Pancreas (tissue), 10 donors: ENCODE data around the gene ACVR1B. TPM values are rescaled to one million over a fixed set of nuclear protein-coding genes. Genes with fewer than 3 reads are reported as not detected.

Source experiments
- ATAC-seq, 4 donors: fragments of 200-7000 bp; cut with Tn5 transposase; one replicate each; pipeline versions ENCODE4 v1.8.0 to v1.9.1; 2020; ENCODE audit warnings: mild to moderate bottlenecking in 4 of 4, moderate library complexity in 4 of 4
- DNase-seq, 6 donors: peaks; one replicate each; pipeline ENCODE4 v3.0.0-alpha.2; 2020
- FAIRE-seq: peaks from 2 replicates; lab custom pipeline; 2012; peaks lifted over from hg19 to GRCh38; lab: Jason Lieb, UNC
- H3K27ac ChIP-seq, 4 donors: fragments of 200-600 bp; sonication (generic); 1 replicate in 3 of 4; 2 replicates in 1 of 4; pipeline versions ENCODE4 v1.5.0 to v1.8.0; 2020
- H3K27me3 ChIP-seq, 4 donors: fragments of 200-600 bp; one replicate each; pipeline ENCODE4 v1.8.0; 2021
- H3K36me3 ChIP-seq, 3 donors: fragments of 200-600 bp; sonication (generic) in 1 of 3; one replicate each; pipeline versions ENCODE4 v1.5.0 to v1.8.0; 2020 to 2021
- H3K4me1 ChIP-seq, 3 donors: fragments of 200-600 bp; one replicate each; pipeline ENCODE4 v1.8.0; 2021
- H3K4me3 ChIP-seq, 4 donors: fragments of 200-600 bp; sonication (generic) in 2 of 4; one replicate each; pipeline versions ENCODE4 v1.5.0 to v1.8.0; 2020 to 2021
- H3K9me3 ChIP-seq, 4 donors: fragments of 200-600 bp; one replicate each; pipeline ENCODE4 v1.8.0; 2021
- WGBS, 2 donors: extraction: QIAGEN DNeasy Blood & Tissue Kit; methylation state at CpG; one replicate each; pipeline ENCODE4 v1.1.7; 2013; 5-methylcytosine and 5-hydroxymethylcytosine counted together
- intact Hi-C, 3 donors: fragments of 100-400 bp; cut with DNase I; formaldehyde crosslinking; loops; one replicate each; pipeline versions ENCODE4 v1.11.1 to v1.14.2; 2022
- polyA plus RNA-seq, 2 donors: library from polyadenylated mRNA; stranded (reverse); fragments of 200-250 nt; gene quantifications; one replicate each; pipeline ENCODE4 v1.2.3, GENCODE V29; 2013
- total RNA-seq, 6 donors: library from RNA; stranded (reverse); fragmentation: NEBNext Ultra II Directional in 4 of 6; extraction: Animal tissue kit (Norgen Biotek cat#: 25700) in 4 of 6; gene quantifications; one replicate each; pipeline versions ENCODE4 v1.2.1 to v1.2.4, GENCODE V29; 2021 to 2023
- TF ChIP-seq, protein P1 (sequence below), 4 donors: fragments of 200-600 bp; sonication (generic) in 3 of 4; IDR thresholded peaks; one replicate each; pipeline versions ENCODE4 v1.5.0 to v1.8.0; 2021; ENCODE audit warnings: antibody characterized with exemption in 4 of 4
- donor health status: healthy with polysubstance abuse.
- donor health status: DM: no; HTN: no; CAD: no; lungs with moderate emphysema.
- donor health status: DM: no; HTN: no; CAD: no.
- donor health status: control.
- donor health status: control.
- donor health status: Bipolar disorder and iron deficiency.
- donor health status: DM: yes; HTN: yes; CAD: no.
- donor health status: DM: no; HTN: no; CAD: no.
- donor health status: DM: no; HTN: no; CAD: no.
- donor health status: DM: yes; HTN: yes; CAD: no.

The ACVR1B gene
- total and polyA plus RNA-seq, 8 donors = 16.0 to 31.4 (median 26.2) TPM

DNA sequence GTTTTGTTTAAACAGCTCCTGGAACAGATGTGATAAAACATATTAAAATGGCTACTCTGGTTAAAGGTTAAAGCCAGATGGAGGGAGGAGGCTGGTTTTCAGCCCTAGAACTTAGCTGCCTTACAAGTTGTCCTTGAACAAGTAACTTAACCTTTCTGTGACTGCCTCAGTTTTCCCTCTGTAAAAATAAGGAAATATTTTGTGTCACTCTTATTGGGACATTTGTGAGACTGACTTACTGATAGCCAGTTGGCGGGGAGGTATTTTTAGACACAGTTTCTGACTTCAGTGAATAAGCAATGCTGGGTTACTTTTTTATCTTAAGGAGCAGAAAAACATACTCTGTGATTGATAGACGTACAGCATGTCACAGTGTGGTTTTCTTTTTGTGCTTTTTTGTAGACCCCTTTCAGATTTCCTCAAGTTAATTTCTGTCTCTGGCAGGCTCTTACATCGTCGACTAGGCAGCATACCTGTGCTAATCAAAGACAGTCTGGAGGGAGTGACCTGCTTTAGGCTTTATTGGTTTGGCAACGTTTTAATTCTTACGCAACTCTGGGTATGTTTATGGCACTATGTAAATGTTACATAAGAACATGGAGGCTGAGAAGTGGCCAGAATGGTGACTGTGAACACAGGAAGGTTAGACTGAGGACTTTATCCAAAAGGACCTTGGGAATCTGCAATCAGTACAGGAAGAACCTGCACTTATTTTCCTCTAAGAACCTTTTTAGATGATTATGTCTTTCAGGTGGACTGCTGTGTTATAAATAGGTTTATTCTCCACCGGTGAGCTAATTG lies 3.3 kb downstream of the ACVR1B start:
- Histone ChIP-seq H3K4me1 (peaks cover 31 to 56% (median 47%) of the 10 kb centered on the region in 3 donors), H3K4me3 (peak overlapping the region in 2 of 4 donors; percentile 97 to 100), H3K9me3 (no peaks in the 10 kb centered on the region), H3K27ac (peak overlapping the region; percentile 25 to 98 (median 77)), H3K27me3 (no peaks in the 10 kb centered on the region), H3K36me3 (no peaks in the 10 kb centered on the region)
- intact Hi-C loops = no loop called here
- DNase-seq = peak in 3 of 6 donors; percentile 39 to 42 (median 39)
- no peak for FAIRE-seq
- 9 to 11% methylated on average over 7 of the region's 7 CpGs for WGBS, 2 donors
- peak; percentile 48 to 54 (median 51) for ATAC-seq
- TF ChIP-seq, protein P1, sequence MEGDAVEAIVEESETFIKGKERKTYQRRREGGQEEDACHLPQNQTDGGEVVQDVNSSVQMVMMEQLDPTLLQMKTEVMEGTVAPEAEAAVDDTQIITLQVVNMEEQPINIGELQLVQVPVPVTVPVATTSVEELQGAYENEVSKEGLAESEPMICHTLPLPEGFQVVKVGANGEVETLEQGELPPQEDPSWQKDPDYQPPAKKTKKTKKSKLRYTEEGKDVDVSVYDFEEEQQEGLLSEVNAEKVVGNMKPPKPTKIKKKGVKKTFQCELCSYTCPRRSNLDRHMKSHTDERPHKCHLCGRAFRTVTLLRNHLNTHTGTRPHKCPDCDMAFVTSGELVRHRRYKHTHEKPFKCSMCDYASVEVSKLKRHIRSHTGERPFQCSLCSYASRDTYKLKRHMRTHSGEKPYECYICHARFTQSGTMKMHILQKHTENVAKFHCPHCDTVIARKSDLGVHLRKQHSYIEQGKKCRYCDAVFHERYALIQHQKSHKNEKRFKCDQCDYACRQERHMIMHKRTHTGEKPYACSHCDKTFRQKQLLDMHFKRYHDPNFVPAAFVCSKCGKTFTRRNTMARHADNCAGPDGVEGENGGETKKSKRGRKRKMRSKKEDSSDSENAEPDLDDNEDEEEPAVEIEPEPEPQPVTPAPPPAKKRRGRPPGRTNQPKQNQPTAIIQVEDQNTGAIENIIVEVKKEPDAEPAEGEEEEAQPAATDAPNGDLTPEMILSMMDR (IDR thresholded peaks at IDR 0.05) = no peak

DNA sequence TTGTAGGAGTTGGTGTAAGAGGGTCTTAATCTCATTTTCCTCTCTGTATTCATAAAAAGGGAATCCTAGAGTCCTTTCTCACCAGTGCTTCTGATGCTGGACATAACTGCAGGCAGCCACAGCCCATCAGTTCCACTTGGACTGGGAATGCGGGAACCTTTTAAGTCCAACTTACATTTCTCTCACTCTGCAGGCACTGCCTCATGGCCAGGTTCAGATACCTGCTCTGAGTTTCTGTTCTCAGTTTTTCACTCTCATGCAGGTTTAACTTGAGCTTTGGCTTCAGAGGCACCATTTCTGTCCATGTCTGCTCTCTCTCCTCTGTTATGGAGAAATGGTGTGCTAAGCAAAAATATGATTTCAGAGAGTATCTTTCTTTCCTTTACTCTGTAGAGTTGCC lies 4.2 kb downstream of the ACVR1B start:
- peak overlapping the region; percentile 25 to 98 (median 77) for H3K27ac ChIP-seq
- DNase-seq = no peak
- WGBS, 2 donors = 14 to 29% methylated on average over 1 of the region's 1 CpG
- H3K27me3 ChIP-seq = no peaks in the 10 kb centered on the region
- no peak for FAIRE-seq
- TF ChIP-seq, protein P1 (IDR thresholded peaks at IDR 0.05) = no peak
- peaks cover 35 to 66% (median 53%) of the 10 kb centered on the region in 3 donors for H3K4me1 ChIP-seq
- H3K9me3 ChIP-seq = no peaks in the 10 kb centered on the region
- no peak for ATAC-seq
- intact Hi-C loops = no loop called here
- no peaks in the 10 kb centered on the region for H3K36me3 ChIP-seq
- no peak overlapping the region for H3K4me3 ChIP-seq

DNA sequence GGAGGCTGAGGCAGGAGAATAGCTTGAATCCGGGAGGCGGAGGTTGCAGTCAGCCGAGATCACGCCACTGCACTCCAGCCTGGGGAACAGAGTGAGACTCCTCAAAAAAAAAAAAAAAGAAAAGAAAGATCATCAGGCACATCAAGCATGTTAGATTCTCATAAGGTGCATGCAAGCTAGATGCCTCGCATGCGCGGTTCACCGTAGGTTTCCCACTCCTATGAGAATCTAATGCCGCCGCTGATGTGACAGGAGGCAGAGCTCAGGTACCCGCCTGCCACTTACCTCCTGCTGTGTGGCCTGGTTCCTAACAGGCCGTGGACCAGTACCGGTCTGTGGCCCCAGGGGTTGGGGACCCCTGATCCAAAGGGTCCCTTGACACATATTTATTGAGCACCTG lies 7.0 kb downstream of the ACVR1B start:
- H3K27me3 ChIP-seq = no peaks in the 10 kb centered on the region
- no peak for ATAC-seq
- WGBS, 2 donors = 94 to 98% methylated on average over 13 of the region's 13 CpGs
- no peak overlapping the region for H3K4me3 ChIP-seq
- intact Hi-C loops = no loop called here
- no peak for FAIRE-seq
- H3K9me3 ChIP-seq = no peaks in the 10 kb centered on the region
- H3K4me1 ChIP-seq = peaks cover 38 to 82% (median 74%) of the 10 kb centered on the region in 3 donors
- no peaks in the 10 kb centered on the region for H3K36me3 ChIP-seq
- no peak for DNase-seq
- TF ChIP-seq, protein P1 (IDR thresholded peaks at IDR 0.05) = no peak
- H3K27ac ChIP-seq = no peak overlapping the region

DNA sequence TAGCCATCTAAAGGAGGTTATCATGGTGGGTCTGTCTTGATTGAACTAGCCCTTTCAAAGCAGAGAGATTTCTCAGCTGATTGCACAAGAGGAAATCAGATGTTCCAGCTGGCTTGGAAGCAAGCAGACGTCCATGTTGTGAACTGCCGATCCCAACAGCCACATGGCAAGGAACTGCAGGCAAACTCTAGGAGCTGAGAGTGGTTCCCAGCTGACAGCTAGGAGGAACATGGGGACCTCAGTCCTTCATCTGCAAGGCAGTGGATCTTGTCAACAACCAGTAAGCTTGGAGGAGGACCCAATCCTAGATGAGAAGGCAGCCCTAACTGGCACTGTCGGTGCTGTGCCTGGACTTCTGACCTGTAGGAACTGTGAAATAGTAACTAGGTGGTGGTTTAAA lies 7.7 kb downstream of the ACVR1B start:
- peak overlapping the region in 1 of 4 donors; percentile 4 for H3K27ac ChIP-seq
- no peaks in the 10 kb centered on the region for H3K36me3 ChIP-seq
- no peak overlapping the region for H3K4me3 ChIP-seq
- H3K27me3 ChIP-seq = no peaks in the 10 kb centered on the region
- FAIRE-seq (no peak), ATAC-seq (no peak), DNase-seq (no peak)
- 11 to 18% methylated on average over 3 of the region's 3 CpGs for WGBS, 2 donors
- H3K4me1 ChIP-seq = peaks cover 33 to 77% (median 68%) of the 10 kb centered on the region in 3 donors
- intact Hi-C loops = no loop called here
- no peaks in the 10 kb centered on the region for H3K9me3 ChIP-seq
- TF ChIP-seq, protein P1 (IDR thresholded peaks at IDR 0.05) = no peak

DNA sequence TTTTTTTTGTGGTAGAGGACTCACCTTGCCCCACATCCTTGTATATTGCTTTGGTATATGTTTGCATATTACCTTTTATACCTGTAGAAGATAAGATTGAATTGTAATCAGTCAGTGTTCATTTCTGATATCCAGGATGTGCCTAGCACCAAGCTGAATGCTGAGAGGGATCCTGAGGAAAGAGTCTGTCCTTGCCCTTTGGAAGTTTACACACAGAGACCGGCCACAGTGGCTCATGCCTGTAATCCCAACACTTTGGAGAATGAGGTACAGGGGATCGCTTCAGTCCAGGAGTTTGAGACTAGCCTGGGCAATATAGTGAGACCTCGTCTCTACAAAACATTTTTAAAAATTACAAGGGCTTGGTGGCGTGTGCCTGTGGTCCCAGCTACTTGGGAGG lies 8.4 kb downstream of the ACVR1B start:
- TF ChIP-seq, protein P1 (IDR thresholded peaks at IDR 0.05) = no peak
- intact Hi-C loops = no loop called here
- Histone ChIP-seq H3K27me3 (no peaks in the 10 kb centered on the region), H3K36me3 (no peaks in the 10 kb centered on the region), H3K4me3 (no peak overlapping the region), H3K9me3 (no peaks in the 10 kb centered on the region), H3K27ac (no peak overlapping the region), H3K4me1 (peaks cover 31 to 70% (median 60%) of the 10 kb centered on the region in 3 donors)
- ATAC-seq (no peak), FAIRE-seq (no peak), DNase-seq (no peak)
- WGBS, 2 donors = 75 to 78% methylated on average over 4 of the region's 4 CpGs
